ENCODE measurements around the gene FAM124B. TPM values are rescaled to one million over a fixed set of nuclear protein-coding genes. Genes with fewer than 3 reads are reported as not detected.

FAM124B gene
- total RNA-seq, 1 experiment from 2014 or later = 0.83 TPM

- no peak overlapping the region for H3T11ph ChIP-seq (ENCODE audit: low read length)
- H3K14ac ChIP-seq (ENCODE audit: insufficient read depth, low read length) = peak overlapping the region; percentile 25; the same call in 1 of the 2 replicates
- H3K4me1 ChIP-seq (ENCODE audit: insufficient read depth, low read length) = no peaks in the 10 kb centered on the region; the same call in 1 of the 2 replicates
- H2BK120ac ChIP-seq (ENCODE audit: low read depth, low read length, poor library complexity, severe bottlenecking) = no peak overlapping the region
- TF ChIP-seq, protein P1, sequence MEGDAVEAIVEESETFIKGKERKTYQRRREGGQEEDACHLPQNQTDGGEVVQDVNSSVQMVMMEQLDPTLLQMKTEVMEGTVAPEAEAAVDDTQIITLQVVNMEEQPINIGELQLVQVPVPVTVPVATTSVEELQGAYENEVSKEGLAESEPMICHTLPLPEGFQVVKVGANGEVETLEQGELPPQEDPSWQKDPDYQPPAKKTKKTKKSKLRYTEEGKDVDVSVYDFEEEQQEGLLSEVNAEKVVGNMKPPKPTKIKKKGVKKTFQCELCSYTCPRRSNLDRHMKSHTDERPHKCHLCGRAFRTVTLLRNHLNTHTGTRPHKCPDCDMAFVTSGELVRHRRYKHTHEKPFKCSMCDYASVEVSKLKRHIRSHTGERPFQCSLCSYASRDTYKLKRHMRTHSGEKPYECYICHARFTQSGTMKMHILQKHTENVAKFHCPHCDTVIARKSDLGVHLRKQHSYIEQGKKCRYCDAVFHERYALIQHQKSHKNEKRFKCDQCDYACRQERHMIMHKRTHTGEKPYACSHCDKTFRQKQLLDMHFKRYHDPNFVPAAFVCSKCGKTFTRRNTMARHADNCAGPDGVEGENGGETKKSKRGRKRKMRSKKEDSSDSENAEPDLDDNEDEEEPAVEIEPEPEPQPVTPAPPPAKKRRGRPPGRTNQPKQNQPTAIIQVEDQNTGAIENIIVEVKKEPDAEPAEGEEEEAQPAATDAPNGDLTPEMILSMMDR (conservative IDR thresholded peaks at IDR 0.05) = no peak
- peaks cover 18% of the 10 kb centered on the region for H3K9me3 ChIP-seq (ENCODE audit: control insufficient read depth, low read depth, low read length)
- peak overlapping the region; percentile 1 for H2BK5ac ChIP-seq (ENCODE audit: insufficient read length, low read length)
- peaks cover 1% of the 10 kb centered on the region; the same call in 1 of the 2 replicates for H3K27me3 Mint-ChIP-seq (ENCODE audit: low read depth)
- H2AFZ ChIP-seq (ENCODE audit: low read length) = no peak overlapping the region
- no peak overlapping the region for H3K4ac ChIP-seq (ENCODE audit: low read depth, low read length)
- no peak overlapping the region for H2AK5ac ChIP-seq (ENCODE audit: insufficient read length, low read length)
- no peaks in the 10 kb centered on the region for H3K23me2 ChIP-seq (ENCODE audit: insufficient read length, low read depth, low read length, poor library complexity, severe bottlenecking)
- H3K9ac ChIP-seq (ENCODE audit: extremely low read depth, insufficient read length, low read length) = no peak overlapping the region
- peak overlapping the region; percentile 96 to 99 (median 97) for H3K27ac Mint-ChIP-seq
- H3K4me2 ChIP-seq (ENCODE audit: insufficient read depth, insufficient read length, low read length) = peak overlapping the region; percentile 6
- H4K5ac ChIP-seq (ENCODE audit: insufficient read length, low read depth, low read length) = no peak overlapping the region
- no CpG with 5 or more reads among the region's 10 CpGs for WGBS (ENCODE audit: extremely low coverage, insufficient read length, low lambda C conversion rate)
- H2BK12ac ChIP-seq (ENCODE audit: insufficient read length, low read depth, low read length) = no peak overlapping the region
- no peaks in the 10 kb centered on the region for H3K27me3 ChIP-seq (ENCODE audit: insufficient read depth, low read length)
- DNase-seq = peak; percentile 94
- H3K27ac ChIP-seq (ENCODE audit: insufficient read length, low read depth, low read length) = peak overlapping the region; percentile 81
- peaks cover 29 to 55% (median 32%) of the 10 kb centered on the region in 3 experiments for H3K36me3 Mint-ChIP-seq (ENCODE audit: insufficient read depth in 1 of 3, low read depth in 3 of 3)
- H3K79me1 ChIP-seq (ENCODE audit: insufficient read depth, low read depth, low read length, poor library complexity, severe bottlenecking) = no peaks in the 10 kb centered on the region
- H4K91ac ChIP-seq (ENCODE audit: insufficient read length, low read depth, low read length) = no peak overlapping the region
- peaks cover 38 to 39% of the 10 kb centered on the region in 2 experiments for H3K9me3 Mint-ChIP-seq
- H4K8ac ChIP-seq (replicated peaks; ENCODE audit: insufficient read length, low read depth, low read length) = no peak overlapping the region
- no peaks in the 10 kb centered on the region for H4K20me1 ChIP-seq (ENCODE audit: control insufficient read depth, insufficient read depth, insufficient read length)
- H3K56ac ChIP-seq (ENCODE audit: insufficient read length, low read depth, low read length) = no peak overlapping the region
- peaks cover 28 to 36% of the 10 kb centered on the region in 2 experiments for H3K4me1 Mint-ChIP-seq
- H2BK20ac ChIP-seq (ENCODE audit: low read depth, low read length, poor library complexity, severe bottlenecking) = no peak overlapping the region
- H2BK15ac ChIP-seq (ENCODE audit: low read depth, low read length) = no peak overlapping the region
- peak overlapping the region; percentile 4 for H3K18ac ChIP-seq (ENCODE audit: insufficient read length, low read depth, low read length)
- no peaks in the 10 kb centered on the region for H3K79me2 ChIP-seq (ENCODE audit: insufficient read depth, low read length)
- H3K23ac ChIP-seq (ENCODE audit: insufficient read length, low read depth, low read length) = no peak overlapping the region
- peak overlapping the region; percentile 24 to 50; a peak in 4 of 5 replicates for H3K4me3 Mint-ChIP-seq
Observed at GRCh38 chr2:224433442-224433841, 31.5 kb upstream of the FAM124B start.
